Osteocyte (in vitro differentiated cells): ENCODE data around the gene MINDY2. TPM values are rescaled to one million over a fixed set of nuclear protein-coding genes. Genes with fewer than 3 reads are reported as not detected.
"Not testable (repeated sequence)": the region's sequence is repeated elsewhere in the genome, so short reads cannot be mapped to it uniquely, and the experiment has no call there.

Experiments used
- DNase-seq: peaks from one replicate; pipeline ENCODE4 v3.0.0; 2021; ENCODE audit warnings: mixed read lengths; ENCODE audit not compliant: unreplicated experiment; ENCODE audit errors: extremely low spot score
- H3K27ac Mint-ChIP-seq: one replicate; pipeline ENCODE4 v1.8.0; 2021; ENCODE audit warnings: mild to moderate bottlenecking, mixed read lengths; ENCODE audit not compliant: unreplicated experiment
- H3K27me3 Mint-ChIP-seq: one replicate; pipeline ENCODE4 v1.8.0; 2021; ENCODE audit warnings: mixed read lengths; ENCODE audit not compliant: unreplicated experiment
- H3K36me3 Mint-ChIP-seq: one replicate; pipeline ENCODE4 v1.8.0; 2021; ENCODE audit warnings: mixed read lengths; ENCODE audit not compliant: unreplicated experiment
- H3K4me1 Mint-ChIP-seq: one replicate; pipeline ENCODE4 v1.8.0; 2021; ENCODE audit warnings: mixed read lengths; ENCODE audit not compliant: unreplicated experiment
- H3K4me3 Mint-ChIP-seq: one replicate; pipeline ENCODE4 v1.8.0; 2021; ENCODE audit warnings: mild to moderate bottlenecking, moderate library complexity, mixed read lengths; ENCODE audit not compliant: unreplicated experiment
- H3K9me3 Mint-ChIP-seq: one replicate; pipeline ENCODE4 v1.8.0; 2021; ENCODE audit warnings: mixed read lengths; ENCODE audit not compliant: unreplicated experiment
- total RNA-seq: library from RNA; stranded (reverse); gene quantifications from 2 replicates; pipeline ENCODE4 v1.2.1, GENCODE V29; 2021
- TF ChIP-seq, protein P1 (sequence below): fragments of 200-600 bp; sonication (generic); IDR thresholded peaks from 2 replicates; pipeline ENCODE4 v1.5.0; 2021; ENCODE audit warnings: antibody characterized with exemption, mild to moderate bottlenecking, moderate library complexity

The MINDY2 gene
- total RNA-seq, 1 donor from 2014 or later: 18.6 TPM

DNA sequence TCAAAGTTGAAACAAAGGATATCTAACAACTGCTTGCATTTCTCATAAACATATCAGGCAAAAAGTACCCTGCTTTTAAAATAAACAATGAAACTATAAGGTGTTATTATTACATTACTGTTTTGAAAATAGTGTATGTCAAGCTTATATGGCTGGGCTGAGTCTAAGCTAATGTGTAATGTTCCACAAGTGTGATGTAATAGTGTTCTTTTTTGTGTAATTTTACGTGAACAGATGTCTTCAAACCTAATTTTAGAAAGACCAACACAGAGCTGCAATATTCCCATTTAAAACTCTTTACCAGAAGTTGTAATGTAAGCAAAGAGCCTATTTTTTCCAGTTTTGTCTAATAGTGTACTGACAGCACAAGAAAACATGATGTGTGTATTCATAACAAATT is 34.0 kb downstream of the MINDY2 start:
- Mint-ChIP-seq H3K9me3 (no peaks in the 10 kb centered on the region), H3K4me3 (no peak overlapping the region), H3K27me3 (no peaks in the 10 kb centered on the region), H3K4me1 (peaks cover 6% of the 10 kb centered on the region), H3K36me3 (peaks cover 15% of the 10 kb centered on the region), H3K27ac (no peak overlapping the region)
- TF ChIP-seq, protein P1, sequence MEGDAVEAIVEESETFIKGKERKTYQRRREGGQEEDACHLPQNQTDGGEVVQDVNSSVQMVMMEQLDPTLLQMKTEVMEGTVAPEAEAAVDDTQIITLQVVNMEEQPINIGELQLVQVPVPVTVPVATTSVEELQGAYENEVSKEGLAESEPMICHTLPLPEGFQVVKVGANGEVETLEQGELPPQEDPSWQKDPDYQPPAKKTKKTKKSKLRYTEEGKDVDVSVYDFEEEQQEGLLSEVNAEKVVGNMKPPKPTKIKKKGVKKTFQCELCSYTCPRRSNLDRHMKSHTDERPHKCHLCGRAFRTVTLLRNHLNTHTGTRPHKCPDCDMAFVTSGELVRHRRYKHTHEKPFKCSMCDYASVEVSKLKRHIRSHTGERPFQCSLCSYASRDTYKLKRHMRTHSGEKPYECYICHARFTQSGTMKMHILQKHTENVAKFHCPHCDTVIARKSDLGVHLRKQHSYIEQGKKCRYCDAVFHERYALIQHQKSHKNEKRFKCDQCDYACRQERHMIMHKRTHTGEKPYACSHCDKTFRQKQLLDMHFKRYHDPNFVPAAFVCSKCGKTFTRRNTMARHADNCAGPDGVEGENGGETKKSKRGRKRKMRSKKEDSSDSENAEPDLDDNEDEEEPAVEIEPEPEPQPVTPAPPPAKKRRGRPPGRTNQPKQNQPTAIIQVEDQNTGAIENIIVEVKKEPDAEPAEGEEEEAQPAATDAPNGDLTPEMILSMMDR: no peak
- no peak for DNase-seq

DNA sequence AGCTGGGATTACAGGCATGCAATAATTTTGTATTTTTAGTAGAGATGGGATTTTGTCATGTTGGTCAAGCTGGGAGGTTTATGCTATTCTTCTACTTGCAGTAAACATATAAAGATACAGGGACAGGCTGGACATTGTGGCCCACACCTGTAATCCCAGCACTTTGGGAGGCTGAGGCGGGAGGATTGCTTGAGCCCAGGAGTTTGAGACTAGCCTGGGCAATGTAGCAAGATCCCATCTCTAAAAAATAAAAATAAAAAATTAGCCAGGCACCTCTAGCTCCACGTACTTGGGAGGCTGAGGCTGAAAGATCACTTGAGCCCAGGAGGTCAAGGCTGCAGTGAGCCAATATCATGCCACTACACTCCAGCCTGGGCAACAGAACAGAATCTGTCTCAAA is 52.2 kb downstream of the MINDY2 start:
- peaks cover 17% of the 10 kb centered on the region for H3K36me3 Mint-ChIP-seq
- H3K27me3 Mint-ChIP-seq, DNase-seq, H3K4me1 Mint-ChIP-seq, H3K9me3 Mint-ChIP-seq, H3K4me3 Mint-ChIP-seq, H3K27ac Mint-ChIP-seq: not testable (repeated sequence)

DNA sequence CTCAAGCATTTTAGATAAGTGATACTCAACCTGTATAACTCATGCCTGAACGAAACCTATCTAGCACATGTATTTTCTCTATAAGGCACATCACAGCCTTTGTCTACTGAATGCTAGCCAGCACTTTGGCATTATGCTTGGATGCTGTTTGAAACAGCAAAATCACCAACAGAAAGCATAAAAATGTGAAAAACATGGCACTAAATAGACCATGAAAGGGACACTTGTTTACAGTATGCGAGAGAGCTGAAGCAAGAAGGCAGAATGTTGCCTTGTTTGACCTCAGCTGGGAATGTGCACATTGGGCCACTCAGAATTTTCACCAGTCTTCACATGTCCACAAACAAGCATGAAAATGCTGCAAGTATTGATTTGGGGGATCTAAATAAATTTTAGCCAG is 59.5 kb downstream of the MINDY2 start:
- no peak for DNase-seq
- H3K27ac Mint-ChIP-seq: no peak overlapping the region
- H3K36me3 Mint-ChIP-seq: peaks cover 20% of the 10 kb centered on the region
- H3K9me3 Mint-ChIP-seq: no peaks in the 10 kb centered on the region
- H3K4me1 Mint-ChIP-seq: no peaks in the 10 kb centered on the region
- no peak overlapping the region for H3K4me3 Mint-ChIP-seq
- TF ChIP-seq, protein P1: no peak
- no peaks in the 10 kb centered on the region for H3K27me3 Mint-ChIP-seq

DNA sequence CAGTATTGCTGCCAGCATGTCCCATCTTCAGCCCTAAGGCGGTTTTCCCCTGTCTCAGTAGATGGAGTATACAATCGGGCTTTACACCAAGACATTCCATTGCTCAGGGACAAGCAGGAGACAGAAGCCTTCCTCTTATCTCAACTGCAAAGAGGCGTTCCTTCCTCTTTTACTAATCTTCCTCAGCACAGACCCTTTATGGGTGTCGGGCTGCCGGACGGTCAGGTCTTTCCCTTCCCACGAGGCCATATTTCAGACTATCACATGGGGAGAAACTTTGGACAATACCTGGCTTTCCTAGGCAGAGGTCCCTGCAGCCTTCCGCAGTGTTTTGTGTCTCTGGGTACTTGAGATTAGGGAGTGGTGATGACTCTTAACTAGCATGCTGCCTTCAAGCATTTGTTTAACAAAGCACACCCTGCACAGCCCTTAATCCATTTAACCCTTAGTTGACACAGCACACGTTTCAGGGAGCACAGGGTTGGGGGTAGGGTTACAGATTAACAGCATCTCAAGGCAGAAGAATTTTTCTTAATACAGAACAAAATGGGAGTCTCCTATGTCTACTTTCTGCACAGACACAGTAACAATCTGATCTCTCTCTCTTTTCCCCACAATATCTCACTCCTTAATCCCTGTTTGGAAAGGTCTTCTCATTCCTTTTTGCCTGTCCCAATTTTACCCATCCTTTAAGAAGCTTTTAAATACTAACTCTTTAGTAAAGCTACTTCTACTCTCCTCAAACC is 62.8 kb downstream of the MINDY2 start:
- H3K4me3 Mint-ChIP-seq, H3K9me3 Mint-ChIP-seq, H3K27ac Mint-ChIP-seq, DNase-seq, H3K4me1 Mint-ChIP-seq, H3K27me3 Mint-ChIP-seq: not testable (repeated sequence)
- peaks cover 11% of the 10 kb centered on the region for H3K36me3 Mint-ChIP-seq

DNA sequence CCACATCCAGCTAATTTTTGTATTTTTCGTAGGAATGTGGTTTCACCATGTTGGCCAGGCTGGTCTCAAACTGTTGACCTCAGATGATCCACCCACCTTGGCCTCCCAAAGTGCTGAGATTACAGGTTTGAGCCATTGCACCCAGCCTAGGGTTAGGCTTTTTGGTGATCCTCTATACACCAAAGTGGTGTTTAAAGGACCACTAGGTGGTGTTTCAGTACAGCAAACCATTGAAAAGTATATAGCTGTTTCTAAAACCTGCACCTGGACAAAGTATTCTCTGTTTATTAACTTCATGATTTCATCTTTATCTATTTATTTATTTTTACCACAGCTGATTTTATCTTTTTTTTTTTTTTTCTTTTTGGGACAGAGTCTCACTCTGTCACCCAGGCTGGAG is 68.4 kb downstream of the MINDY2 start:
- peaks cover 4% of the 10 kb centered on the region for H3K36me3 Mint-ChIP-seq
- no peaks in the 10 kb centered on the region for H3K9me3 Mint-ChIP-seq
- H3K4me1 Mint-ChIP-seq: peaks cover 4% of the 10 kb centered on the region
- no peak for DNase-seq
- H3K4me3 Mint-ChIP-seq: no peak overlapping the region
- no peak overlapping the region for H3K27ac Mint-ChIP-seq
- TF ChIP-seq, protein P1: peak; percentile 41
- no peaks in the 10 kb centered on the region for H3K27me3 Mint-ChIP-seq

DNA sequence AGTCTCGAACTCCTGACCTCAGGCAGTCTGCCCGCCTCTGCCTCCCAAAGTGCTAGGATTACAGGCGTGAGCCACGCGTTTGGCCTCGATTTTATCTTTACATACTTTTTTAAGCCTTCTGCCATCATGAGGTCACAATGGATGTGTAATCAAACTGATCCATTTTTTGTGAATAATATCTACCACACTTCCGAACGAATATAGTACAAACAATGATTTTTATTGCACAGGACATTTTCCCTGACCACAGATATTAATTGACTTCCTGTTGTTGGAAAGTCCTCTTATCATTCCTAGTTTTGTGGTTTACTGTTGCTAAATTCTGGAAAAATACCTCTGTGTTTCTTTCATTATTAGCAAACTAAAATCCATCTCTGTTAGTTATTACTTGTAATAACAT is 68.9 kb downstream of the MINDY2 start:
- TF ChIP-seq, protein P1: no peak
- Mint-ChIP-seq H3K4me3 (no peak overlapping the region), H3K4me1 (peaks cover 4% of the 10 kb centered on the region), H3K27ac (no peak overlapping the region), H3K27me3 (no peaks in the 10 kb centered on the region), H3K36me3 (peaks cover 4% of the 10 kb centered on the region), H3K9me3 (no peaks in the 10 kb centered on the region)
- DNase-seq: no peak
